ENCODE measurements around the gene MIGA2.

Gene MIGA2

GRCh38 chr9:129074106-129074505, 37.7 kb downstream of the MIGA2 start:
- no peak for DNase-seq (ENCODE audit: low read depth)

- no peak for DNase-seq (ENCODE audit: low read depth)
These were observed 39.7 kb downstream of the MIGA2 start for GRCh38 chr9:129075996-129076639.

GRCh38 chr9:129076640-129077037, 40.2 kb downstream of the MIGA2 start:
- DNase-seq (ENCODE audit: low read depth): no peak

GRCh38 chr9:129077236-129077635, 40.8 kb downstream of the MIGA2 start:
- no peak for DNase-seq (ENCODE audit: low read depth)

GRCh38 chr9:129078691-129079503, 42.5 kb downstream of the MIGA2 start:
- no peak for DNase-seq (ENCODE audit: low read depth)

- no peak for DNase-seq (ENCODE audit: low read depth)
These were observed 43.4 kb downstream of the MIGA2 start for GRCh38 chr9:129079829-129080228.

- no peak for DNase-seq (ENCODE audit: low read depth)
These were observed 43.8 kb downstream of the MIGA2 start for GRCh38 chr9:129080298-129080600.

GRCh38 chr9:129080601-129081387, 44.4 kb downstream of the MIGA2 start, which contains the start of gene DOLPP1:
DOLPP1 (plus strand) TSS chr9:129081111; CDS start chr9:129081132, 21 bp downstream.
- peak; percentile 98 for DNase-seq (ENCODE audit: low read depth)

- peak; percentile 57 for DNase-seq (ENCODE audit: low read depth)
These were observed 45.0 kb downstream of the MIGA2 start for GRCh38 chr9:129081388-129081904.

GRCh38 chr9:129084087-129084486, 47.7 kb downstream of the MIGA2 start:
- DNase-seq (ENCODE audit: low read depth): no peak

GRCh38 chr9:129089246-129089645, 52.8 kb downstream of the MIGA2 start:
- DNase-seq (ENCODE audit: low read depth): no peak

- no peak for DNase-seq (ENCODE audit: low read depth)
These were observed 57.4 kb downstream of the MIGA2 start for GRCh38 chr9:129093602-129094386.

- DNase-seq (ENCODE audit: low read depth): no peak
These were observed 58.2 kb downstream of the MIGA2 start for GRCh38 chr9:129094387-129095169.

- no peak for DNase-seq (ENCODE audit: low read depth)
These were observed 58.8 kb downstream of the MIGA2 start for GRCh38 chr9:129095170-129095667.

- no peak for DNase-seq (ENCODE audit: low read depth)
These were observed 59.5 kb downstream of the MIGA2 start for GRCh38 chr9:129095908-129096307.

GRCh38 chr9:129097671-129098306, 61.4 kb downstream of the MIGA2 start:
- DNase-seq (ENCODE audit: low read depth): no peak

GRCh38 chr9:129098328-129098727, 61.9 kb downstream of the MIGA2 start:
- DNase-seq (ENCODE audit: low read depth): no peak

- no peak for DNase-seq (ENCODE audit: low read depth)
These were observed 64.2 kb downstream of the MIGA2 start for GRCh38 chr9:129100383-129101169.

- no peak for DNase-seq (ENCODE audit: low read depth)
These were observed 64.9 kb downstream of the MIGA2 start for GRCh38 chr9:129101279-129101678.
